Measurements from ENCODE around the gene CACNA1B. TPM values are rescaled to one million over a fixed set of nuclear protein-coding genes. Genes with fewer than 3 reads are reported as not detected.
"Not testable (repeated sequence)": the region's sequence is repeated elsewhere in the genome, so short reads cannot be mapped to it uniquely, and the experiment has no call there.

Gene CACNA1B
- total RNA-seq, 1 experiment from 2014 or later: 0.34 TPM

DNA sequence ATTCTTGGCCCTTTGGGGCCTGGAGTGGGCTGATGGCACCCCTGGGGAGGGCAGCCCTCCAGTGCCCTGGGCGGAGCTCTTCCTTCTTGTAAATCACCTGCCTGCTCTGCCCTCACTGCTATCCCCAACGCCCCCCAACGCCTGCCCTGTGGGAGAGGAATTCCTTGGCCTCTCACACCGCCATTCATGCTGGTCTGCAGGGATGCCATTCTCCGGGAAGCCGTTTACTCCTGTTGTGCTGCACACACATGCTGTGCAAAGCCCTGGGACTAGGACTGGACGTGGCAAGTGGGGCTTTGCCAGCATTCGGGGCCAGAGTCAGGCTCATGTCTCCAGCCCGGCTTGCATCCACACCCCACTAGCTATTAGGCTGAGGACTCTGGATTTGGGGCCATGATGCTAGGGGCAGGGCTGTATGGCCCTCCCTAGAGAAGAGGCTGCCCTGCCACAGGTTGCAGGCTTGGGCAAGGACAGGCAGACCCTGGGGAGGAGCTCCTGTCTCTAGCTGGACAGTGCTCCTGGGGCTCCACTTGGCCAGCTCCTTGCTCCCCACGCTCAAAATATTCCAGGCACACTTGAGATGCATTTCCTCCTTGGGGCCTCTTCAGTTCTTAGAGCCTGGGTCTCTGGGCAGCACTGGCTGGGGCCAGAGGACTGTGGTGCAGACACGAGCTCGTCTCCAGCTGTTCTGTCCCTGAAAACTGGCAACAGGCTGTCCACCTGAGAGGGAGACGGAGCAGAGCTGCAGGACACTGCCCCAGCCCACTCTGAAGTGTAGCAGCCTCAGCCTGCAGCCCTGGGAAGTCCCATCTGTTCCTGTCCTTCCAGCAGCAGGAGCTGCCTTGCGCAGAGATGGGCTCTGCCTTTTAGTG lies 226.9 kb downstream of the CACNA1B start:
- Histone ChIP-seq H3K27ac (ENCODE audit: low read depth, low read length, poor library complexity, severe bottlenecking) (no peak overlapping the region), H3K9me3 (ENCODE audit: low read depth, low read length, poor library complexity, severe bottlenecking) (no peaks in the 10 kb centered on the region), H3K4me3 (ENCODE audit: low read depth, low read length, poor library complexity, severe bottlenecking) (no peak overlapping the region), H3K4me1 (ENCODE audit: insufficient read depth, low read length, poor library complexity, severe bottlenecking) (no peaks in the 10 kb centered on the region), H3K36me3 (ENCODE audit: insufficient read depth, low read length, poor library complexity, severe bottlenecking) (no peaks in the 10 kb centered on the region), H3K27me3 (replicated peaks; ENCODE audit: insufficient read depth, low read depth, low read length, poor library complexity) (no peaks in the 10 kb centered on the region)
- POLR2A ChIA-PET (ENCODE audit: low non-redundant PET): no interaction called here
- no TSS peak for BruUV-seq (replicated peaks)
- TF ChIP-seq EZH2 (IDR thresholded peaks at IDR 0.05; ENCODE audit: borderline replicate concordance, low read depth, low read length, poor library complexity, severe bottlenecking): no peak
- TF ChIP-seq, protein P1, sequence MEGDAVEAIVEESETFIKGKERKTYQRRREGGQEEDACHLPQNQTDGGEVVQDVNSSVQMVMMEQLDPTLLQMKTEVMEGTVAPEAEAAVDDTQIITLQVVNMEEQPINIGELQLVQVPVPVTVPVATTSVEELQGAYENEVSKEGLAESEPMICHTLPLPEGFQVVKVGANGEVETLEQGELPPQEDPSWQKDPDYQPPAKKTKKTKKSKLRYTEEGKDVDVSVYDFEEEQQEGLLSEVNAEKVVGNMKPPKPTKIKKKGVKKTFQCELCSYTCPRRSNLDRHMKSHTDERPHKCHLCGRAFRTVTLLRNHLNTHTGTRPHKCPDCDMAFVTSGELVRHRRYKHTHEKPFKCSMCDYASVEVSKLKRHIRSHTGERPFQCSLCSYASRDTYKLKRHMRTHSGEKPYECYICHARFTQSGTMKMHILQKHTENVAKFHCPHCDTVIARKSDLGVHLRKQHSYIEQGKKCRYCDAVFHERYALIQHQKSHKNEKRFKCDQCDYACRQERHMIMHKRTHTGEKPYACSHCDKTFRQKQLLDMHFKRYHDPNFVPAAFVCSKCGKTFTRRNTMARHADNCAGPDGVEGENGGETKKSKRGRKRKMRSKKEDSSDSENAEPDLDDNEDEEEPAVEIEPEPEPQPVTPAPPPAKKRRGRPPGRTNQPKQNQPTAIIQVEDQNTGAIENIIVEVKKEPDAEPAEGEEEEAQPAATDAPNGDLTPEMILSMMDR (conservative IDR thresholded peaks at IDR 0.05; ENCODE audit: low read depth, low read length): no peak
- intact Hi-C loops (cut with micrococcal nuclease; ENCODE audit: unreplicated experiment): no loop called here
- CTCF ChIA-PET: no interaction called here
- no peak for DNase-seq (ENCODE audit: low spot score)

DNA sequence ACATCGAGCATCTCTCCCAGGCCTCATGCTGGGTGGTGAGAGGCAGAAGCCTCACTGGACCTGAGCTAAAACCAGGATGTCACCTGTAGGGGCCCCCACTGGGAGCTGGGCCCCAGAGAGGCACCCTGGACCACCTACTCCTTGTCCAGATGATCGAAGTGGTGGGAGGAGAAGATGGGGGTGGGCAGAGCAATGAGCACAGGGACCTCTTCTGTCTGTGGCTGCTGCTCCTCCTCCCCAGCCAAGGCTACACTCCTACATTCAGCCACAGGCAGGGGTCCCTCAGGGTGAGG lies 227.5 kb downstream of the CACNA1B start:
- no peaks in the 10 kb centered on the region for H3K36me3 ChIP-seq (ENCODE audit: insufficient read depth, low read length, poor library complexity, severe bottlenecking)
- H3K9me3 ChIP-seq (ENCODE audit: low read depth, low read length, poor library complexity, severe bottlenecking): no peaks in the 10 kb centered on the region
- H3K4me3 ChIP-seq (ENCODE audit: low read depth, low read length, poor library complexity, severe bottlenecking): no peak overlapping the region
- intact Hi-C loops (cut with micrococcal nuclease; ENCODE audit: unreplicated experiment): no loop called here
- H3K27ac ChIP-seq (ENCODE audit: low read depth, low read length, poor library complexity, severe bottlenecking): no peak overlapping the region
- BruUV-seq (replicated peaks): no TSS peak
- H3K27me3 ChIP-seq (replicated peaks; ENCODE audit: insufficient read depth, low read depth, low read length, poor library complexity): no peaks in the 10 kb centered on the region
- POLR2A ChIA-PET (ENCODE audit: low non-redundant PET): no interaction called here
- CTCF ChIA-PET: no interaction called here
- H3K4me1 ChIP-seq (ENCODE audit: insufficient read depth, low read length, poor library complexity, severe bottlenecking): no peaks in the 10 kb centered on the region
- no peak for TF ChIP-seq EZH2 (IDR thresholded peaks at IDR 0.05; ENCODE audit: borderline replicate concordance, low read depth, low read length, poor library complexity, severe bottlenecking)
- TF ChIP-seq, protein P1 (conservative IDR thresholded peaks at IDR 0.05; ENCODE audit: low read depth, low read length): no peak
- DNase-seq (ENCODE audit: low spot score): no peak

DNA sequence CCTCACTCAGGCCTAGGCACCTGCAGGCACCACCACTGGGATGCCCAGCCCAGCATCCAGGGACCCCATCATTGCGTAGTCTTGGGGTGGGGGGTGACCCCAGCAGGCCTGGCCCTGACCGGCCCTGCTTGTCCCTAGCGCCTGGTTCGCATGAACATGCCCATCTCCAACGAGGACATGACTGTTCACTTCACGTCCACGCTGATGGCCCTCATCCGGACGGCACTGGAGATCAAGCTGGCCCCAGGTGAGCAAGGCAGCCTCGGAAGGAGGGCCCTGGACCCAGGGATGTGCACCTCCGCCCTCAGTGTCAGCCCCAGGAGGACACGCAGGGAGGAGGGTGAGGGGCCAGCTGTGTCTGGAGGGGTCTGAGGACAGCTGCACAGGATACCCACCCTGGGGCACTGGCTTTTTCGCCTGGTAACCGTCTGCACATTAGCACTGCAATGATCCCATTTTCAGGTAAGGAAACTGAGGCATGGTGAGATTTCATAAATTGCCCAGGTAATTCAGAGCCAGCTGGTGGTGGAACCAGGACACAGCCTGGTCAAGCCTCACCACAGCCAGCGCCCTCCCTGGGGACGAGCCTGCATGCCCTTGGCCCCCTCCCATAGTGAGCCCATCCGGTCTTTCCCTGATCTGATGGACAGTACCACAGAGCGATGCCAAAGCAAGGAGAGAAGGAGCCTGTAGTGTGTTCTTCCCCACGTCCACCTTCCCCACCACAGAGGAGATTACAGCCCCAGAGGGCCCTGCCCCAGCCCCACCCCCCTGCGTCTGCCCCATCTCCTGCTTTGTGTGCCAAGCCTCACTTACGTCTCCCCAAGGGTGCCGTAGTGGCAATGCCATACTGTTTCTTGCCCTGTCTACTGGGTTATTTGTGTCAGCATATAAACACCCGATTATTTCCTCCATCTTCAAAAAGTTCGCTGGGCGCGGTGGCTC lies 228.3 kb downstream of the CACNA1B start:
- TF ChIP-seq, protein P1 (conservative IDR thresholded peaks at IDR 0.05; ENCODE audit: low read depth, low read length): no peak
- no peak for TF ChIP-seq EZH2 (IDR thresholded peaks at IDR 0.05; ENCODE audit: borderline replicate concordance, low read depth, low read length, poor library complexity, severe bottlenecking)
- CTCF ChIA-PET: no interaction called here
- intact Hi-C loops (cut with micrococcal nuclease; ENCODE audit: unreplicated experiment): no loop called here
- no peak for DNase-seq (ENCODE audit: low spot score)
- Histone ChIP-seq H3K4me1 (ENCODE audit: insufficient read depth, low read length, poor library complexity, severe bottlenecking) (no peaks in the 10 kb centered on the region), H3K9me3 (ENCODE audit: low read depth, low read length, poor library complexity, severe bottlenecking) (no peaks in the 10 kb centered on the region), H3K36me3 (ENCODE audit: insufficient read depth, low read length, poor library complexity, severe bottlenecking) (no peaks in the 10 kb centered on the region), H3K27me3 (replicated peaks; ENCODE audit: insufficient read depth, low read depth, low read length, poor library complexity) (no peaks in the 10 kb centered on the region), H3K27ac (ENCODE audit: low read depth, low read length, poor library complexity, severe bottlenecking) (no peak overlapping the region), H3K4me3 (ENCODE audit: low read depth, low read length, poor library complexity, severe bottlenecking) (no peak overlapping the region)
- POLR2A ChIA-PET (ENCODE audit: low non-redundant PET): no interaction called here
- BruUV-seq (replicated peaks): no TSS peak

DNA sequence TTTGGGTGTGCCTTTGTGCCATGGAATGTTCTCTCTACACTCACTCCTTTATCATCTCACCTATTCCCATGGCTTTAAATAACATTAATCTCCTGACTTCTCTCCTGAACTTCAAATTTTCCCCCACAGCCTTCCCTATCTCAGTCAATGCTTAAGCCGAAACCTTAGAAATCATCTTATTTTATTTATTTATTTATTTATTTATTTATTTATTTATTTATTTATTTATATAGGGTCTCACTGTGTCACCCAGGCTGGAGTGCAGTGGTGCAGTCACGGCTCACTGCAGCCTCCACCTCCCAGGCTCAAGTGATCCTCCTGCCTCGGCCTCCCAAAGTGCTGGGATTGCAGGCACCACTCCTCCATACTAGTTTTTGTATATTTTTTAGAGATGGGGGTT lies 229.5 kb downstream of the CACNA1B start:
- POLR2A ChIA-PET (ENCODE audit: low non-redundant PET); H3K27me3 ChIP-seq (replicated peaks; ENCODE audit: insufficient read depth, low read depth, low read length, poor library complexity); CTCF ChIA-PET; DNase-seq (ENCODE audit: low spot score); H3K36me3 ChIP-seq (ENCODE audit: insufficient read depth, low read length, poor library complexity, severe bottlenecking); BruUV-seq (replicated peaks); H3K4me3 ChIP-seq (ENCODE audit: low read depth, low read length, poor library complexity, severe bottlenecking); H3K9me3 ChIP-seq (ENCODE audit: low read depth, low read length, poor library complexity, severe bottlenecking); H3K27ac ChIP-seq (ENCODE audit: low read depth, low read length, poor library complexity, severe bottlenecking); intact Hi-C loops (cut with micrococcal nuclease; ENCODE audit: unreplicated experiment); H3K4me1 ChIP-seq (ENCODE audit: insufficient read depth, low read length, poor library complexity, severe bottlenecking): not testable (repeated sequence)
